ENCODE data around the gene USP22. TPM values are rescaled to one million over a fixed set of nuclear protein-coding genes. Genes with fewer than 3 reads are reported as not detected.

USP22 gene
- total and polyA plus RNA-seq, 2 experiments from 2014 or later: 68.9 to 296 TPM

GRCh38 chr17:21007646-21008045, 35.2 kb downstream of the USP22 start:
- no peak overlapping the region for H3K4me3 Mint-ChIP-seq
- no peaks in the 10 kb centered on the region; the same call in 2 of the 3 replicates for H3K9me3 Mint-ChIP-seq
- Histone ChIP-seq H3K4me3 (no peak overlapping the region), H3K9me2 (ENCODE audit: insufficient read depth) (no peaks in the 10 kb centered on the region), H3K27ac (ENCODE audit: low read depth) (no peak overlapping the region), H3K4me2 (no peak overlapping the region), H4K20me1 (replicated peaks; ENCODE audit: insufficient read depth) (peaks cover 67% of the 10 kb centered on the region), H3K4me1 (ENCODE audit: insufficient read depth) (no peaks in the 10 kb centered on the region), H3K27me3 (ENCODE audit: insufficient read depth) (no peaks in the 10 kb centered on the region), H3K36me3 (ENCODE audit: insufficient read depth) (peaks cover 88% of the 10 kb centered on the region), H3K79me2 (replicated peaks; ENCODE audit: insufficient read depth) (peaks cover 73% of the 10 kb centered on the region), H3F3A (replicated peaks; ENCODE audit: low read depth) (peaks cover 52% of the 10 kb centered on the region), H2AFZ (no peak overlapping the region)
- no peak overlapping the region for H3K27ac Mint-ChIP-seq
- peaks cover 9% of the 10 kb centered on the region for H3K27me3 Mint-ChIP-seq (ENCODE audit: insufficient read depth, low read depth, poor library complexity)
- DNase-seq (ENCODE audit: low spot score) (no peak), ATAC-seq (no peak)
- H3K36me3 Mint-ChIP-seq (ENCODE audit: low read depth): peaks cover 99% of the 10 kb centered on the region
- no peaks in the 10 kb centered on the region; the same call in 2 of the 3 replicates for H3K4me1 Mint-ChIP-seq
- TF ChIP-seq ETS1 (IDR thresholded peaks at IDR 0.05) (no peak), JUNB (IDR thresholded peaks at IDR 0.05; ENCODE audit: unreplicated experiment) (no peak), STAT1 (IDR thresholded peaks at IDR 0.05; ENCODE audit: unreplicated experiment) (no peak), EZH2 (IDR thresholded peaks at IDR 0.05; ENCODE audit: low read depth, unreplicated experiment) (no peak), ZNF114 (CRISPR knock-in tag; IDR thresholded peaks at IDR 0.05) (no peak), NANOG (IDR thresholded peaks at IDR 0.05; ENCODE audit: borderline replicate concordance) (no peak), CREB1 (CRISPR knock-in tag; IDR thresholded peaks at IDR 0.05; ENCODE audit: low read depth) (no peak), POLR2AphosphoS5 (IDR thresholded peaks at IDR 0.05; ENCODE audit: low read depth) (no peak), ZNF331 (CRISPR knock-in tag; IDR thresholded peaks at IDR 0.05; ENCODE audit: low read depth) (no peak), EZH2phosphoT487 (IDR thresholded peaks at IDR 0.05; ENCODE audit: unreplicated experiment) (no peak), REST (IDR thresholded peaks at IDR 0.05; ENCODE audit: unreplicated experiment) (no peak)
- TF ChIP-seq, protein P1, sequence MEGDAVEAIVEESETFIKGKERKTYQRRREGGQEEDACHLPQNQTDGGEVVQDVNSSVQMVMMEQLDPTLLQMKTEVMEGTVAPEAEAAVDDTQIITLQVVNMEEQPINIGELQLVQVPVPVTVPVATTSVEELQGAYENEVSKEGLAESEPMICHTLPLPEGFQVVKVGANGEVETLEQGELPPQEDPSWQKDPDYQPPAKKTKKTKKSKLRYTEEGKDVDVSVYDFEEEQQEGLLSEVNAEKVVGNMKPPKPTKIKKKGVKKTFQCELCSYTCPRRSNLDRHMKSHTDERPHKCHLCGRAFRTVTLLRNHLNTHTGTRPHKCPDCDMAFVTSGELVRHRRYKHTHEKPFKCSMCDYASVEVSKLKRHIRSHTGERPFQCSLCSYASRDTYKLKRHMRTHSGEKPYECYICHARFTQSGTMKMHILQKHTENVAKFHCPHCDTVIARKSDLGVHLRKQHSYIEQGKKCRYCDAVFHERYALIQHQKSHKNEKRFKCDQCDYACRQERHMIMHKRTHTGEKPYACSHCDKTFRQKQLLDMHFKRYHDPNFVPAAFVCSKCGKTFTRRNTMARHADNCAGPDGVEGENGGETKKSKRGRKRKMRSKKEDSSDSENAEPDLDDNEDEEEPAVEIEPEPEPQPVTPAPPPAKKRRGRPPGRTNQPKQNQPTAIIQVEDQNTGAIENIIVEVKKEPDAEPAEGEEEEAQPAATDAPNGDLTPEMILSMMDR (conservative IDR thresholded peaks at IDR 0.05; ENCODE audit: low read depth in 2 of 2): no peak
- TF ChIP-seq, protein P2, sequence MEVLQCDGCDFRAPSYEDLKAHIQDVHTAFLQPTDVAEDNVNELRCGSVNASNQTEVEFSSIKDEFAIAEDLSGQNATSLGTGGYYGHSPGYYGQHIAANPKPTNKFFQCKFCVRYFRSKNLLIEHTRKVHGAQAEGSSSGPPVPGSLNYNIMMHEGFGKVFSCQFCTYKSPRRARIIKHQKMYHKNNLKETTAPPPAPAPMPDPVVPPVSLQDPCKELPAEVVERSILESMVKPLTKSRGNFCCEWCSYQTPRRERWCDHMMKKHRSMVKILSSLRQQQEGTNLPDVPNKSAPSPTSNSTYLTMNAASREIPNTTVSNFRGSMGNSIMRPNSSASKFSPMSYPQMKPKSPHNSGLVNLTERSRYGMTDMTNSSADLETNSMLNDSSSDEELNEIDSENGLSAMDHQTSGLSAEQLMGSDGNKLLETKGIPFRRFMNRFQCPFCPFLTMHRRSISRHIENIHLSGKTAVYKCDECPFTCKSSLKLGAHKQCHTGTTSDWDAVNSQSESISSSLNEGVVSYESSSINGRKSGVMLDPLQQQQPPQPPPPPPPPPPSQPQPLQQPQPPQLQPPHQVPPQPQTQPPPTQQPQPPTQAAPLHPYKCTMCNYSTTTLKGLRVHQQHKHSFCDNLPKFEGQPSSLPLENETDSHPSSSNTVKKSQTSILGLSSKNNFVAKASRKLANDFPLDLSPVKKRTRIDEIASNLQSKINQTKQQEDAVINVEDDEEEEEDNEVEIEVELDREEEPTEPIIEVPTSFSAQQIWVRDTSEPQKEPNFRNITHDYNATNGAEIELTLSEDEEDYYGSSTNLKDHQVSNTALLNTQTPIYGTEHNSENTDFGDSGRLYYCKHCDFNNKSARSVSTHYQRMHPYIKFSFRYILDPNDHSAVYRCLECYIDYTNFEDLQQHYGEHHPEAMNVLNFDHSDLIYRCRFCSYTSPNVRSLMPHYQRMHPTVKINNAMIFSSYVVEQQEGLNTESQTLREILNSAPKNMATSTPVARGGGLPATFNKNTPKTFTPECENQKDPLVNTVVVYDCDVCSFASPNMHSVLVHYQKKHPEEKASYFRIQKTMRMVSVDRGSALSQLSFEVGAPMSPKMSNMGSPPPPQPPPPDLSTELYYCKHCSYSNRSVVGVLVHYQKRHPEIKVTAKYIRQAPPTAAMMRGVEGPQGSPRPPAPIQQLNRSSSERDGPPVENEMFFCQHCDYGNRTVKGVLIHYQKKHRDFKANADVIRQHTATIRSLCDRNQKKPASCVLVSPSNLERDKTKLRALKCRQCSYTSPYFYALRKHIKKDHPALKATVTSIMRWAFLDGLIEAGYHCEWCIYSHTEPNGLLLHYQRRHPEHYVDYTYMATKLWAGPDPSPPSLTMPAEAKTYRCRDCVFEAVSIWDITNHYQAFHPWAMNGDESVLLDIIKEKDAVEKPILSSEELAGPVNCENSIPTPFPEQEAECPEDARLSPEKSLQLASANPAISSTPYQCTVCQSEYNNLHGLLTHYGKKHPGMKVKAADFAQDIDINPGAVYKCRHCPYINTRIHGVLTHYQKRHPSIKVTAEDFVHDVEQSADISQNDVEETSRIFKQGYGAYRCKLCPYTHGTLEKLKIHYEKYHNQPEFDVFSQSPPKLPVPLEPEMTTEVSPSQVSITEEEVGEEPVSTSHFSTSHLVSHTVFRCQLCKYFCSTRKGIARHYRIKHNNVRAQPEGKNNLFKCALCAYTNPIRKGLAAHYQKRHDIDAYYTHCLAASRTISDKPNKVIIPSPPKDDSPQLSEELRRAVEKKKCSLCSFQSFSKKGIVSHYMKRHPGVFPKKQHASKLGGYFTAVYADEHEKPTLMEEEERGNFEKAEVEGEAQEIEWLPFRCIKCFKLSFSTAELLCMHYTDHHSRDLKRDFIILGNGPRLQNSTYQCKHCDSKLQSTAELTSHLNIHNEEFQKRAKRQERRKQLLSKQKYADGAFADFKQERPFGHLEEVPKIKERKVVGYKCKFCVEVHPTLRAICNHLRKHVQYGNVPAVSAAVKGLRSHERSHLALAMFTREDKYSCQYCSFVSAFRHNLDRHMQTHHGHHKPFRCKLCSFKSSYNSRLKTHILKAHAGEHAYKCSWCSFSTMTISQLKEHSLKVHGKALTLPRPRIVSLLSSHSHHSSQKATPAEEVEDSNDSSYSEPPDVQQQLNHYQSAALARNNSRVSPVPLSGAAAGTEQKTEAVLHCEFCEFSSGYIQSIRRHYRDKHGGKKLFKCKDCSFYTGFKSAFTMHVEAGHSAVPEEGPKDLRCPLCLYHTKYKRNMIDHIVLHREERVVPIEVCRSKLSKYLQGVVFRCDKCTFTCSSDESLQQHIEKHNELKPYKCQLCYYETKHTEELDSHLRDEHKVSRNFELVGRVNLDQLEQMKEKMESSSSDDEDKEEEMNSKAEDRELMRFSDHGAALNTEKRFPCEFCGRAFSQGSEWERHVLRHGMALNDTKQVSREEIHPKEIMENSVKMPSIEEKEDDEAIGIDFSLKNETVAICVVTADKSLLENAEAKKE (CRISPR knock-in tag; IDR thresholded peaks at IDR 0.05): no peak

Data from GM23338 (cell line).